Activated CD4-positive, alpha-beta T cell treated with anti-CD3 and anti-CD28 coated beads for 4 hours (primary cell): ENCODE measurements around the gene TPR.

ENCODE experiments used
- DNase-seq, 2 donors: peaks; one replicate each; pipeline ENCODE4 v3.0.0-alpha.2; 2020

The TPR gene

DNA sequence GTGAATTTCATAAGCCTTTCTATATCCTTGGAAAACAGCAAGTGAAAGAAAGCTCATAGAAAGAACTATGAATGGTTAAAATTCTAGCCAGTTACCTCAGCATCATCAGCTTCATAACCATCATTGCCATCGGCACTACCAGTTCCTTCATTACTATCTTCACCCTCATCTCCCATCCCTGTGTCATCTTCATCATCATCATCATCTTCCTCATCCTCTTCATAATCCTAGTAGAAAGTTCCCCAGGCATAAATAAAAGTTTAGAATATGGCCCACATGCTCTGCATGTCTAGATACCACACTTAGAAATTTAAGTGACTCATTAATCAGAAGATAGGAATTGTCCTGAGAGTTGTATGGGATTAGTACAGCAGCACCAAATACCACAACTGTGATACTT, 49.0 kb downstream of the TPR start:
- DNase-seq: no peak

DNA sequence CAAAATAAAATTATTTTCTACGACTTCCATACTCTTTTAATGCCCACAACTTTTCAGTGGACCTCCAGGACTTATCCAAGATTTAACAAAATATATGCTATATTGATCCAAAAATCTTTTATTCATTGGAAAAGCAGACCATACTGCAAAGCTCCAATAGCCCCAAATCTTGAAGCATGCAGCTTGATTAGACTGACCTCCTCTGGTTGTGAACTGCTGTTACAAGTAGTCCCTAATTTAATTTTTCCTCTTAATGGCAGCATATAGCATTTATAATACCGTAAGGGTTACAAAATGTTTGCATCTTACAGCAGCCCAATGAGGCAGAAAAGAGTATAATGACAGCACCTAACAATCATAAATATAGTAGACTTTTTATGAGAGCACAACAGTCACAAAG, 49.8 kb downstream of the TPR start:
- DNase-seq: no peak

DNA sequence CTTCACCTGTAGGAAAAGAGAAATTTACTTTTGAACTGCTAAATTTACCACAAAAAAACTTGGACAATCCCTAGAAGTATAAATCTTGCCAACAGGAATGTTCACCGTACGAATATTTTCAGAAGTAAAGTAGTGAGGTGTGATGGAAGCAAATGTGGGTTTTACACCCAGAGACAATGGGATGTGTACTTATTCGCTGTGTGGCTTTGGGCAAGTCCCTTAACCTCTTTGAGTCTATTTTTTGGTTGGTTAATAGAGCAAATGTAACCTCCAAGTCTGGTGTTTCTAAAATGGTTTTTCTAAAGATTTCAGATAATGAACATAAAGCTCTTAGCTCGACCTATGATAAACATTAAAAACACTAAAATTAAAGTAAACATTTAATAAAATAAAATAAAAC, 51.2 kb downstream of the TPR start:
- no peak for DNase-seq

DNA sequence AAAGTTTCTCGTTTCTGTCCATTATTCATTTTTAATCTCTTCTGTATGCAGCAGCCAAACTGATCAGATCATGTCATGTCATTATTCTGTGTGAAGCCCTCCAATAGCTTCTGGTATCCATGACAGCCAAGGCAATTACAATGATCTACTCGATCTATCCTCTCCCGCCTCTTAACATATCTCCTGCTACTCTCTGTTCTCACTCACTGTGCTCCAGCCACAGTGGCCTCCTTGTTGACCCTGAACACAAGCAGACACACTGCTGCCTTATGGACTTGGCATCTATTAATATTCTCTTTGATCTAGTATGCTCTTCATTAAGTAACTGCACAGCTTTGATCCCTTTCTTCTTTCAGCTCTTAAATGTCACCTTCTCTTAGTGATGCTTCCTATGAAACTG, 59.5 kb downstream of the TPR start:
- DNase-seq: no peak

DNA sequence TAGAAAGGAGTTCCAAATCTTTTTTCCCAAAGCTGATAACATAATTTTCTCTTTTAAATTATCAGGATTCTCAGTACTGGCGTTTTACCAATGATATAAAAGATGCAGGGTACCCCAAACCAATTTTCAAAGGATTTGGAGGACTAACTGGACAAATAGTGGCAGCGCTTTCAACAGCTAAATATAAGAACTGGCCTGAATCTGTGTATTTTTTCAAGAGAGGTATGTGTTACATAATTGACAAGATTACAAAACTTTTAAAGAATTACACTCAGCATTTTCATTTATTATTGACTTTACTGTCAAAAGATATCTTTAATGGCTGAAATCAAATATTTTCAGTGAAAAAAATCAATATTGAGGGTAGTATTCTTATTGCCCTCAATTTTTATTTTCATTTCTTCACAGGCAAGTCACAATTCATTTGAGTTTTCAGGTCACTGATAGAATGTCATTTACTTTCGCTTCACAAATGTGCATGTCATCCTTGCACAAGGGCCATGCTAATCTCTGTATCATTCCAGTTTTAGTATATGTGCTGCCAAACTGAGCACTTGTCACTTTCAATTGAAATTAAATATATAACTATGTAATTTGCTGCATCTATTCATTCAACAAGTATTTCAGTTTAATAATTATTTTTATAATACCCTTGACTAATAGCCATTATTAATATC, 63.5 kb downstream of the TPR start:
- DNase-seq: no peak

DNA sequence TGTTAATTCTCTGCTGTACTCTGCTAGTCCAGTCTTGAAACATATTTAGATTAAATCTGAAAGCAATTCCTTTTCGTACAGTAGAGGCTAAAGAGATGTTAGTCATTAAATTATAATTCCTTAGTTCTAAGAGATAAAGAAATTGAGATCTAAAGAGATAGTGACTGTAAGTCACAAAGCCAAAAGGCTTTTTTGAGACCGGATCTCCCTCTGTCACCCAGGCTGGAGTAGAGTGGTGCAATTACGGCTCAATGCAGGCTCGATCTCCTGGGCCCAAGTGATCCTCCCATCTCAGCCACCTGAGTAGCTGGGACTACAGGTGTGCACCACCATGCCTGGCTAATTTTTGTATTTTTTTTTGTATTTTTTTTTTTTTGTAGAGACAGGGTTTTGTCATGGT, 64.7 kb downstream of the TPR start:
- DNase-seq: no peak

DNA sequence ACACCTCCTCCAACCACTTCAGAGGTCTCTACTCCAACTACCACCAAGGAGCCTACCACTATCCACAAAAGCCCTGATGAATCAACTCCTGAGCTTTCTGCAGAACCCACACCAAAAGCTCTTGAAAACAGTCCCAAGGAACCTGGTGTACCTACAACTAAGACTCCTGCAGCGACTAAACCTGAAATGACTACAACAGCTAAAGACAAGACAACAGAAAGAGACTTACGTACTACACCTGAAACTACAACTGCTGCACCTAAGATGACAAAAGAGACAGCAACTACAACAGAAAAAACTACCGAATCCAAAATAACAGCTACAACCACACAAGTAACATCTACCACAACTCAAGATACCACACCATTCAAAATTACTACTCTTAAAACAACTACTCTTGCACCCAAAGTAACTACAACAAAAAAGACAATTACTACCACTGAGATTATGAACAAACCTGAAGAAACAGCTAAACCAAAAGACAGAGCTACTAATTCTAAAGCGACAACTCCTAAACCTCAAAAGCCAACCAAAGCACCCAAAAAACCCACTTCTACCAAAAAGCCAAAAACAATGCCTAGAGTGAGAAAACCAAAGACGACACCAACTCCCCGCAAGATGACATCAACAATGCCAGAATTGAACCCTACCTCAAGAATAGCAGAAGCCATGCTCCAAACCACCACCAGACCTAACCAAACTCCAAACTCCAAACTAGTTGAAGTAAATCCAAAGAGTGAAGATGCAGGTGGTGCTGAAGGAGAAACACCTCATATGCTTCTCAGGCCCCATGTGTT, 66.6 kb downstream of the TPR start:
- no peak for DNase-seq

DNA sequence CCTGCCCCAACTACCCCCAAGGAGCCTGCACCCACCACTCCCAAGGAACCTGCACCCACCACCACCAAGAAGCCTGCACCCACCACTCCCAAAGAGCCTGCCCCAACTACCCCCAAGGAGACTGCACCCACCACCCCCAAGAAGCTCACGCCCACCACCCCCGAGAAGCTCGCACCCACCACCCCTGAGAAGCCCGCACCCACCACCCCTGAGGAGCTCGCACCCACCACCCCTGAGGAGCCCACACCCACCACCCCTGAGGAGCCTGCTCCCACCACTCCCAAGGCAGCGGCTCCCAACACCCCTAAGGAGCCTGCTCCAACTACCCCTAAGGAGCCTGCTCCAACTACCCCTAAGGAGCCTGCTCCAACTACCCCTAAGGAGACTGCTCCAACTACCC, 67.6 kb downstream of the TPR start:
- no peak for DNase-seq

DNA sequence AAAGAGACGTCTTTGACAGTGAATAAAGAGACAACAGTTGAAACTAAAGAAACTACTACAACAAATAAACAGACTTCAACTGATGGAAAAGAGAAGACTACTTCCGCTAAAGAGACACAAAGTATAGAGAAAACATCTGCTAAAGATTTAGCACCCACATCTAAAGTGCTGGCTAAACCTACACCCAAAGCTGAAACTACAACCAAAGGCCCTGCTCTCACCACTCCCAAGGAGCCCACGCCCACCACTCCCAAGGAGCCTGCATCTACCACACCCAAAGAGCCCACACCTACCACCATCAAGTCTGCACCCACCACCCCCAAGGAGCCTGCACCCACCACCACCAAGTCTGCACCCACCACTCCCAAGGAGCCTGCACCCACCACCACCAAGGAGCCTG, 68.5 kb downstream of the TPR start:
- DNase-seq: no peak

DNA sequence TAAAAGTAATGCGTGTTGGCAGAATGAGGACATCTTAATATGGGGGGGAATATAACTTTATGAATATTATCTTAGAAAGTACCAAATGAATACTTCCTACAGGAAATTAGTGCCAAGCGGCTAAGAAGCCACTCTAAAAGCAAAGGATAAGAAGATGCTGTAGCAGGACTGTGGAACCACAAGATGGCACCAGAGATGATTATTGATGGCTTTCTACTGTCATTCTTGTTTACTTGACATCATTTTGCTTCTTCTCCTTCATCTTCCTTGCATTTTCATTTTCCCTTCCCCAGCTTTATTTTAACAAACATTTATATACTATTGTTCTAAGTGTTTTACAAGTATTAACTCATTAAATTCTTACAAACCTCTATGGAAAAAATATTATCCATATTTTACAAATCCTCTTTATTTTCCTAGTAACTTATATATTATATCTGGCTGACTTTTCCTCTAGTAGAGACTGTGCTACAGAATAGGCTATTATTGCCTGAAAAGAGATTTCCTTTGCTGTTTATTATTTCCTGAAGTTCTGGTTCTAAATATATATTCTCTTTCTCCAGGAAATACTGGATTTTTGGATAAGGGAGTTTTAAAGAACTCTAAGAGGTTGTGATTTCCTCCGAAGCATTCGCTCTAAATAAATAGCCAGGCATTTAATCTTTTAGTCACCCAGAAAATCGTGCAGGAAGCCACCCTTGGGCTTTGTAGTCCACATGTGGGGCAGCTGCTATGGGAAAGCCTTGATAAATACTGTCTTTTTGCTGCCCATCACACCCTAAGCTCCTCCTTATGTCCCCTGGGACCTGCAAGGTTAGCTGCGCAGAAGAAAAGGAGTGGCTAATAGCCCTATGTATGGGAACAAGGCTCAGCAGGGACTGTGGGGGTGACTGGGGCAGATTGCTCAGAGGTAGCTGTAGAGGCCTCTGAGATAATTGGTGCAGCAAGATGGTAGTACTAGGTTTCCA, 69.8 kb downstream of the TPR start:
- DNase-seq: peak in 1 of 2 donors; percentile 24

DNA sequence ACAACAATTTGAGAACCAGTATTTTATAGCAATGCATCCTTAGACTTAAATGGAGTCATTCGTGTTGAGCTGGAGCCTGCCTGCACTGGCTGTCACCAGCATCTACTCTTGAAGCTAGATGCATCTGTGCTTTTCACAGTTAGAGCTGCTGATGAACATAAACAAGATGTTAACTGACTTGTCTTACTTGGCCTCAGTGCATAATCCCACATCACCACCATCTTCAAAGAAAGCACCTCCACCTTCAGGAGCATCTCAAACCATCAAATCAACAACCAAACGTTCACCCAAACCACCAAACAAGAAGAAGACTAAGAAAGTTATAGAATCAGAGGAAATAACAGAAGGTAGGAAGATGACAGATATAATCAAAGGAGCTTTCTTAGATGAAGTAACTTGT, 71.1 kb downstream of the TPR start:
- no peak for DNase-seq

DNA sequence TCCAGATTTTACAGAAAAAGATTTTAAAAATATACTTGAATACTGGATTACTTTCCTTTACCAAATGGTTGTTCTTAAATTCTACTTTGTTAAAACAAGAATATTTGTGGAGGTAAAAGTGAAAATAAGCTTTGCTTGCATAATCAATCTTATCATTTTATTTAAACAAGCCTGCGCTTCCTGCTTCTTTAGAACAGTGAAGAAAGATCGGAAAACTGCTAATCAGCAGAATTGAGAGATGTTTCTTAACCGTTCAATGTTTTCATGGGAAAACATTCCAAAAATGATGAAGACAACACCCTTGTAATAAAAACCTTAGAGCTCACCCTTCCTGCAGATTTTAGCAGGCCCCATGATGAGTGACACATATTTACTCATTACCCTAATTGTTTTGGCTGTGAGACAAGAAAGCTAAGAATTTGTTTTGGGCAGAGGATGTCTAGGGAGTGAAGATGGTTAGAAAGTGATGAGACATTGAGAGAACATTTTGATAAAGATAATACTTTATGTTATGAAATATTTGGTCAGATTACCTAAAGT, 72.6 kb downstream of the TPR start:
- DNase-seq: no peak

DNA sequence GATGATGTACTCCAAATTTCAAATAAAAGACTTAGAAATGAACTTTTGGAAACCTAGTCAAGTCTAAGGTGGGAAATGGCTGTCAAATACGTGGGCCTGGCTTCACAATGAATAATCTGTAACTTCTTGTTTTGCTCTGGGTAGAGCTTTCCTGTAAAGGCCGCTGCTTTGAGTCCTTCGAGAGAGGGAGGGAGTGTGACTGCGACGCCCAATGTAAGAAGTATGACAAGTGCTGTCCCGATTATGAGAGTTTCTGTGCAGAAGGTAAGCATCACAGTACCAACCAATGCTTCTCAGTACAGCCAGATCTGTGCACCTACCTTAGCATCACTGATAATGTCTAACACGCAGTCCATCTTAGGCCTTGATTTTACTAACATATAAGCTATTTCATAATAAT, 73.6 kb downstream of the TPR start:
- peak; percentile 21 to 33 for DNase-seq

DNA sequence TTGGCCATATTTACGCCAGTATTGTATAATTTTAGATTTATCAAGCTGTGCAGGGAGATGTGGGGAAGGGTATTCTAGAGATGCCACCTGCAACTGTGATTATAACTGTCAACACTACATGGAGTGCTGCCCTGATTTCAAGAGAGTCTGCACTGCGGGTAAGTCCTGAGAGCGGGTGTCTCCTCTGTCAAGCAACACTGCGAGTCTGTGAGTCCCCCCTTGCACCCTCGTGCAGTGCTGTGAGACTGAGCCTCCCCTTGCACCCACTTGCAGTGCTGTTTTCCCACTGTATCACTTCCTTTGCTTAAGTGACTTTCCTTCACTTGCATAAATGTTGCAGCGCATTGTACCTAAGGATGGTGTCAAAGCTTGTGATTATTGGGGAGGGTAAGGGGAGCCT, 75.0 kb downstream of the TPR start:
- DNase-seq: no peak

DNA sequence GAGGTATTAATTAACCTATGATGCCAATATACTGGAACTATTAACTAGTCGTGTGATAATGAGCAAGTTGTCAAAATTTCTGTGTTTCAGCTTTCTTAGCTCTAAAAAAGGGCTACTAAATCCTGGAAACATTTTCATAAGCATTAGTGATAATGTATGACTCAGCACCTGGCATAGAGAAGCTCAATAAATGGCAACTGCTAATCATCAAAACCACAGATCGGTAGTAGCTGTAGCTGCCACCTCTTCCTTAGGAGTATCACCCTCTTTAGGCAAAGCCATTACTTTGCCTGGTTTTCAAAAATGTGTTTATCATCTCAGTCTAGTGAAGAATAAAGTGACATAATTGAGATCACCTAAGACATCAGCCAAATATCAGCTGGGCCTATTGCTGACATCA, 75.5 kb downstream of the TPR start:
- no peak for DNase-seq

DNA sequence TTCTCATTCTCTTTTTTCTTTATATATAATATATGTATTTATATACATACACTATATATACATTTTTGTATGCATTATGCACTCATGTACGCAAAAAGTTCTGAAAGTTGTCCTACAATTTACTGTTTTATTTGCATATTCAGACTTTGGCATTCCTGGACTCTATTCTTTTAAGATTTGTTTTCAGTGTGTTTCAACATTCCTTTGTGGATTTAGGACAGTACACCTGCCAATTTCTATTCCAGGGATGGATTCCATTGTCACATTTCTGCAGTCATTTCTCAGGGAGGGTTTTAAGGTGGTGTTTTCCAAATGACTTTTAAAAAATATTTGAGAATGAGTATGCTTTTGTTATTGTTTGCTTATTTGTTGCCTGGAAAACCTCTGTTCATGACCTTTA, 76.2 kb downstream of the TPR start:
- no peak for DNase-seq

DNA sequence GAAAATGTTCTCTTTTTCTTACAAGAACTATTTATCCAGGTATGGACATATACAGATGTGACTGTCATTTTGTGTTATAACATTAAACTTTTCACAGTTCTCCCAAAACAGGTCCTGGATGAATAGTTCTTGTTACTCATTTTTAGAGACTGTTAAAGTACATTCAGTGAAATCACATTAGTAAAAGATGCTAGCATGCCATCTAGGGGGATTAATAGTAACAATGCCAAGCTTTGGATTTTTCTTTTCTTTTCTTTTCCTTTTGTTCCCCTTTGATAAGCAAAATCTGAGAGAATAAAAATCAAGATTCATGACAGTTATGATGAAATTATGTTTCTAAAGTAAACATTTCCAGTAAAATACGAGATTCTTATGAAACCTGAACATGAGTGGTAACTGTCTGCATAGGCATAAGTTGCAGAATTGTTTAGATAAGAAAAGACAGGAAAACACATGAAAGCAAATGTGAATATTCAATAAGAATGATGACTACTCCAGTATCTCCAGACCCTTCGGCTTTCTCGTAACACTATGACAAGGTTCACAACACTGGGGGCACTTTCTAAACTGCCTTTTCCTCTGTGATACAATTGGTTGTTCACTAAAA, 77.5 kb downstream of the TPR start:
- no peak for DNase-seq

DNA sequence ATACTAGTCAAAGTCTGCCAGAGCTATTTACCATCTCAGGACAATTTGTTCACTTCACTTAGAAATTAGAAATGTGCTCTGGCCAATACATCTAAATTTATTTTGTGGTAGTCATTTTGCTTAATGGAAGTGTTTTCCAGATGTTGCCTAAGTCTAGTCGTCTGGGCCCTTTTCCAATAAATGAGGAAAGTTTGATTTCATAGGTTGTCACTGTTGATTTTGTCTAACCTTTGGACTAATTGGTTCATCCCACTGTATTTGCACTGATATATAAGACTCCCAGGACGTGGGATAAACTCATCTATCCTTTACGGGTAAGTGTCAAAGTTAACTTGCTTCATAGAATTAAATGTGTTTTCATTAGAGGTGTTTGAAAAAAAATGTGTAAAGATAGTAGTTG, 79.1 kb downstream of the TPR start, which contains the start of gene PRG4:
Gene PRG4, plus strand, starts transcription at position 300 of the 400 bp plus-strand sequence.
- no peak for DNase-seq

DNA sequence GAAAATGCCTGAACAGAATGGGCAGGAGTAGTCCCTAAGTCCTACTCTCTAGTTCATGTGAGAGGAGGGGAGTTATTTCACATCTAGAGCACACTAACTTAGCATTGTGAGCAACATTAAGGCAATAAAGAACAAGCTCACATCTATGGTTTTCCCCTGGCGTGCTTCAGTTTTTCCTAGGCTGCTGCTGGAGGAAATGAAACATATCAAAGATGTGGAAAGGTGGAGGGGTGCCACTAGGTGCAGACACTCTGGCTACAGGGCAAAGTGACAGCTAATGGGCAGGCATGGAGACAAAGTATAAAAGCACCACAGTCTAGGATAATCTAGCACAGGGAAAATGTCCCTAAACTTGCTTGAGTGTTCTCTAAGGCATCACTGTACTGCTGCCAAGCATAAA, 82.2 kb downstream of the TPR start:
- DNase-seq: peak in 1 of 2 donors; percentile 10

DNA sequence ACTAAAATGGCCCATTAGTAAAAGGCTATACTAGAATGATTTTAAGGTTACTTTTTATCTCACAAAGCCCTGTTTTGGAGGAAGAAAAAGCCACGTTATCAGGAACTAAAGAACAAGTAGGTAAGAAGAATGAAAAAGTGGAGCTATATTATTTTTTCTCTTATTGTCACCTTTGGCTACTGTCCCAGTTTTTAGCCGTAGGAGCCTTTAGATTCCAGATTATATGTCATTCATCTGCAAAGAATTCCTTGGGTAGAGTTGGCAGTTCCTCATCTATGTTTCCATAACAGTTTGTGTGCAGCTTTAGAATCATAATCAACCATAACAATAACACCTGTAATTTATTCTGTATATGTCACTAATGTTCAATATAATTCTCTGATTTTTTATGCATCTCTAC, 83.8 kb downstream of the TPR start:
- DNase-seq: no peak

DNA sequence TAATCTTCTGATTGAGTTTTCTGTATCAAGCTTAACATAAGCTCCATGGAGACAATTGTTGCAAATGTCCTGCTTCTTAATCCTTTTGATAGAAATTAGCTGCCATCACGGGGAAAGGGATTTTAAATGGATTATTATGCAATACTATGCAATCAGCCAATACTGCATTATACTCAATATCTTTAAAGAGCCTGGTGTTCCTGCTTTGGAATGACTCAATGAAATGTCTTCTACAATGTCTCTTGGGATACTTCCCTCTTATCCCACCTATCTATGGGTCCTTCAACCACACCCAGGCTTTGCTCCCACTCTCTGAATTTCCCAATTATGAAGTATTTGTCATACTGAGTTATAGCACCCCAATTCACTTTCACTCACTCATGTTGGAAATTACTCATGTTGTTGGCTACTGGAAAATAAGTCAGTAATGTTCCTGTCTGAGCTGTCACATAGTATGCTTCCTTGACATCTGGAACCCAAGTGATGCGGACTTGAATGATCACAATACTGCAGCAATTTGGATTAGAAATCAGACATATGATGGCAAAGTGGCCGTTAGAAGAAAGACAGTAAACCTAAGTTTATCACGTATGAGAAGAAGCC, 85.0 kb downstream of the TPR start:
- no peak for DNase-seq

DNA sequence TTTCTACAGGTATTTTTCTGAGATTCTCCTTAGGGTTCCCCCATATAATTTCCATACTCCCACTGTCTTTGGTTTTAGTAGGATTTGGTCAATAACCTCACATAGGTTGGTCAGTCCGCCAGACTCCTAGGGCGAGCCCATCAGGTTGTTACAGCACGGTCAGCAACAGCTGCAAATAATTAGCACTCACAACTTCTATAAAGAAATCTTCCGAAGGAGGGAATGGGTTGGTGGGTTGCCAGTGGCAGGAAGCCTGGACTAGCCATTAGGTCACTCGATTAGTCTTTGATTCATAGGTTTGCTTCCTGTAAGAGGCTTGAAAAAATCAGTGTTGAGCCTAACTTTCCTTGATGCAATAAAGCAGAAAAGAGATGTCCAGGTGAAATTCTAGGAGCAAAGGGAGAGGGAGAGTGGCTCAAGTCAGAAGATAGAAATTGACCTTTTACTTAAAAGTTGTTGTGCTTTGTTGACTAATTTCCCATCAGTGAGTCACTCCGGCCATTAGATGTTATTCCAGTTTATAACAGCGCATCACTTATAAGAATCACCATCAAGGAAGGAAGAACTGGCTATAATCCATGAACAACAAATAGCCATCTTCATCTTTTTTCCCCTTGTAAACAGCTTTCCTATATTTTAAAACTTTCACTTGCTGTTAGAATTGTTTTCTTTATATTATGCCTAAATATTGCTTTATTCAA, 88.3 kb downstream of the TPR start:
- DNase-seq: no peak
